NCI-H510A treated with DMSO at 0.1 percent for 48 hours (cell line): ENCODE results near the gene MINK1.

Experiments used
- DNase-seq: peaks from one replicate; lab custom pipeline; 2025; lab: John Stamatoyannopoulos, UW

MINK1 gene

GRCh38 chr17:4833178-4833940, at the start of gene MINK1:
Gene MINK1, plus strand, starts transcription at chr17:4833340. Its CDS starts 244 bp downstream, at chr17:4833584.
- DNase-seq: peak; percentile 91

- DNase-seq: no peak
These were observed 47.6 kb upstream of the MINK1 start for GRCh38 chr17:4785311-4786105.

GRCh38 chr17:4786106-4786511, 47.0 kb upstream of the MINK1 start, which contains the start of gene VMO1:
Gene VMO1, minus strand, starts transcription at chr17:4786364. Its CDS starts 12 bp downstream, at chr17:4786352.
- DNase-seq: no peak

- no peak for DNase-seq
These were observed 46.6 kb upstream of the MINK1 start for GRCh38 chr17:4786516-4786915.

GRCh38 chr17:4788159-4788806, 44.9 kb upstream of the MINK1 start:
- DNase-seq: no peak

DNA sequence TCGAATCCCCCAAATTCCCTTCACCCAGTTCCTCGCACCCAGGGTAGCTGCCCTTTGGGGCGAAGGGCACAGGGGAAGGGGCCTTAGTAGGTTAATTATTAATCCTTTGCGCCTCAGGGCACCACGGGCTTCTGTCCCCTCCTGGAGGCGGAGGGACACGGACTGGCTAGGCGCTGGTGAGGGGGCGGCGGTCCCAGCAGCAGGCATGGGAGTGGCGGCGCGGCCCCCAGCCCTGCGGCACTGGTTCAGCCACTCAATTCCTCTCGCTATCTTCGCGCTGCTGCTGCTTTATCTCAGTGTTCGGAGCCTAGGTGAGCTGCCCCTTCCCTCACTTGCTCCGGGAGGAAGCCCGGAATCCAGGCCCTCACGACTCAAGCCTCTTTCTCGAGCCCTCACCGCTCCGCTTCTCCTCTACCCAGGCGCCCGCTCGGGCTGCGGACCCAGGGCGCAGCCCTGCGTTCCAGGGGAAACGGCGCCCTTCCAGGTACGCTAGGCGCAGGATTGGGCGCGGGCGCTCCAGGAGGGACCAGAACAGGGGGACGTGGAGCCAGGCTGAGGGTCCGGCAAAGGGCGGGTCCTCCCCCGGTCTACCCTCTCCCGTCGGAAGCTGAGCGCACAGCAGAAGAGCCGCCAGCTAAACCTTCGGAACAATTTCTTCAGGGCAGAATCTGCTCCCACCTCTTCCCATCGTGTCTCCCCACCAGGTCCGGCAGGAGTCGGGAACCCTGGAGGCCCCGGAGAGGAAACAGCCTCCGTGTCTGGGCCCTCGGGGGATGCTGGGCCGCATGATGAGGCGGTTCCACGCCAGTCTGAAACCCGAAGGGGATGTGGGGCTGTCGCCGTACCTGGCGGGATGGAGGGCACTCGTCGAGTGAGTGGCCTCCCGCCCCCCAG, 44.1 kb upstream of the MINK1 start, which contains the start of gene GLTPD2:
Gene GLTPD2 (plus strand): TSS at position 158 of the 894 bp plus-strand sequence. CDS start 48 bp downstream, at position 206.
- DNase-seq: peak; percentile 21

- peak; percentile 72 for DNase-seq
These were observed 43.5 kb upstream of the MINK1 start for GRCh38 chr17:4789701-4789950.

GRCh38 chr17:4789951-4790704, 43.0 kb upstream of the MINK1 start:
- peak; percentile 86 for DNase-seq

DNA sequence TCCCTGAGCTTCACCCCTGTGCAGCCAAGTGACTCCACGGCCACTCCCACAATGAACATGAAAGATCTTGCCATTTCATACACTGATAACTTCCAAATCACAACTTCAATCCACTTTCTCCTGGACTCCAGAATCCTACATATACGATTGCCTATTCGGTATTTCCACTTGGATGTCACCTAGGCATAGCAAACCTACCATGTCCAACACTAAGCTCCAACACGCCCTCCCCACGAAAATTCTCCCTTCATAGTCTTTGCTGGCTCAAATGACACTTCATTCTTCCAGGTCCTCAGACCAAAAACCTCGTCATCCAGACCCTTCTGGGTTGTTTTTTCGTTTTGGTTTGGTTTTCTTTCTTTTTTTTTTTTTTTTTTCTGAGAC, 42.4 kb upstream of the MINK1 start:
- no peak for DNase-seq

- DNase-seq: no peak
These were observed 38.0 kb upstream of the MINK1 start for GRCh38 chr17:4795168-4795567.

DNA sequence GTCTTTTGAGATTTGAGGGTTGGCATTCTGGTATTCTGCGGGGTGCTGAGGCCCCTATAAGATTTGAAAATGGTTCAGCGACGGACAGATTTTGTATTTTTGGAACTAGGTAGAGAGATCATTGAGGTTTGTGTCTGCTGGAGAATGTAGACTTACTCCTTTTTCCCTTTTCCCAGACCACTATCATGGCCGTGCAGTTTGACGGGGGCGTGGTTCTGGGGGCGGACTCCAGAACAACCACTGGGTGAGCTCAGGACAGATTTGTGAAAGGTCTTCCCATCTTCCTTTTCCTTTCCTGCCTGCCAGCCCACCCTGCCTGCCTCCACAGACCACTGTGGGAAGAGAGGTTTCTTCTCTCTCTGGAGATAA, 36.6 kb upstream of the MINK1 start:
- peak; percentile 17 for DNase-seq

- DNase-seq: peak; percentile 58
These were observed 32.5 kb upstream of the MINK1 start for GRCh38 chr17:4800462-4801196.

DNA sequence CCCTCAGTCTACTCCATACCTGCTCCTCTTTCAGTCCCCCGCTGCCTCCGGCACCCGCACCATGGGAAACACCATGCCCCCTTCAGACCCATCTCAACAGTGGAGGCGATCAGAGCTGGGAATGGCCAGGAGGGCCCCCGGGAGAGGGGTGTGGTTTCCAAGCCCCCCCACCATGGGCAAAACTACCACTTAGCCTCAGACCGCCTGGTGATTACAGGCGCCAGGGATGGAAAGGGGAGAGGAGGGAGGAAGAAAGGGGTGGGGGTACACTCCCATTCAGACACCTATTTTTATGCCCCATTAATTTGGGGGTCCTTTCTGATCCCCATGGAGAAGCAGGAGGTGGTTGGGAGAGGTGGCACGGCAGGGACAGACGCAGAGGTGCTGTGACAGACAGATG, 30.9 kb upstream of the MINK1 start, which contains the start of gene C17orf114:
Gene C17orf114 (minus strand): TSS at position 101 of the 400 bp plus-strand sequence.
- no peak for DNase-seq

GRCh38 chr17:4806456-4806776, 26.7 kb upstream of the MINK1 start:
- DNase-seq: peak; percentile 43

- DNase-seq: peak; percentile 82
These were observed 26.1 kb upstream of the MINK1 start, which contains the start of gene PLD2 for GRCh38 chr17:4806777-4807604. Gene PLD2, plus strand, starts transcription at chr17:4807152. Its CDS starts 621 bp downstream, at chr17:4807773.

DNA sequence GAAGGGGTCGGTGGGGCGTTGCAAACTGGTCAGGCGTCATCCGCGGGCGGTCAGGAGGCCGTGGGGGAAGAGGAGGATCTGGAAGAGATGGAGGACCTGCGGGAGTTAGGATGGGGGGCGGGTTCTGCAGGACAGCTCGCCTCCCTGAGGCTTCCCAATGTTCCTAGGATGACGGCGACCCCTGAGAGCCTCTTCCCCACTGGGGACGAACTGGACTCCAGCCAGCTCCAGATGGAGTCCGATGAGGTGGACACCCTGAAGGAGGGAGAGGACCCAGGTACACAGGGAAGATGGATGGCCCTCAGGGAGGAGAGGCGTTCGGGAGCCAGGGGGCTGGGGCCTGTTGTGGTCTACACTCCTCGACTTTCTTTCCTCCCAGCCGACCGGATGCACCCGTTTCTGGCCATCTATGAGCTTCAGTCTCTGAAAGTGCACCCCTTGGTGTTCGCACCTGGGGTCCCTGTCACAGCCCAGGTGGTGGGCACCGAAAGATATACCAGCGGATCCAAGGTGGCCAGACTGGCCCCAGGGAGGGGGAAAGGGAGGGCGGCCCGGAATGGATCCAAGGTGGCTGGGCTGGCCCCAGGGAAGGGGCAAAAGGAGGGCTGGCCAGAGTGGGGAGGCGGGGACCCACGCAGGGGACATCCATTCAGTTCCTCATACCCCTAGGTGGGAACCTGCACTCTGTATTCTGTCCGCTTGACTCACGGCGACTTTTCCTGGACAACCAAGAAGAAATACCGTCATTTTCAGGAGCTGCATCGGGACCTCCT, 25.3 kb upstream of the MINK1 start:
- no peak for DNase-seq

- no peak for DNase-seq
These were observed 24.8 kb upstream of the MINK1 start for GRCh38 chr17:4808378-4808767.

DNA sequence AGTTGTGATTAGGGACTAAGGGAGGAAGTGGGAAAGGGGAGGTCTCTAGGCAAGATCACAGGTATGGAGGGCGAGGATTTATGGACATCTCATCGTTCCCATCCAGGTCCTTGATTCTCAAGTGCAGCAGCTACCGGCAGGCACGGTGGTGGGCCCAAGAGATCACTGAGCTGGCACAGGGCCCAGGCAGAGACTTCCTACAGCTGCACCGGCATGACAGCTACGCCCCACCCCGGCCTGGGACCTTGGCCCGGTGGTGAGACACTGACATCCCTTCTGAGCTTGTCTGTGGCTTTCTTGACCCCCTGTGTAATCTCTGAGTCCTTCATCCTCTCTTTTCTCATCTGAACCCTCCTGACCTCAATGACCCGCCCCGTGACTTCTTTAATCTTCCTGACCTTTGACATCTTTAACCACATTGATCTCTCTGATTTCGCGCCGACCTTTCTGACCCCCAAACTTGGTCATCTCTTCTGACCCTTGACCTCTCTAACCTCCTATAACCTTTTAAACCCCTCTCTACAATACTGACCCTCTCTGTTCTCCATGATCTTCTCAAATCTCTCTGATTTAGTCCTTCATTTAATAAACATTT, 22.3 kb upstream of the MINK1 start:
- DNase-seq: no peak
